ENCODE data around the gene MZT2A.
"Not testable (repeated sequence)": the region's sequence is repeated elsewhere in the genome, so short reads cannot be mapped to it uniquely, and the experiment has no call there.

Gene MZT2A

DNA sequence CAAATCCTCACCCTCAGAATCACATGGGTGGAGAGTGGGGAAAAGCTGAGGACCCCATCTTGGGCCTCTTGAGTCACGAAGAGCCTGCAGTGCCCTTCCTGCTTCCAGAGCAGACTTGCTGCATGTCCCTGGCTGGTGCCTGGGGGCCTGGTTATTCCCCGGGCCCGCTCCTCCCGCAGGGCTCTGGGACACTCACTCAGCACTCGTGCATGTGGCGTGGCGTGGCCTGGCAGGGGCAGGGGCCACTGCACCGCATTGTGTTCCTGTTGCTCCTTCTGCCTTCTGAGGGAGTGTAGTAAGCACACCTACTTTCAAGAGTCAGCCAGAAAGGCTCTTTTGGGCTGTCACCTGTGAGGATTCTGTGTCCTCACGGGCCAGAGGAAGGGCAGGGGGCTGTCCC lies 17.4 kb upstream of the MZT2A start:
- TF ChIP-seq, protein P1, sequence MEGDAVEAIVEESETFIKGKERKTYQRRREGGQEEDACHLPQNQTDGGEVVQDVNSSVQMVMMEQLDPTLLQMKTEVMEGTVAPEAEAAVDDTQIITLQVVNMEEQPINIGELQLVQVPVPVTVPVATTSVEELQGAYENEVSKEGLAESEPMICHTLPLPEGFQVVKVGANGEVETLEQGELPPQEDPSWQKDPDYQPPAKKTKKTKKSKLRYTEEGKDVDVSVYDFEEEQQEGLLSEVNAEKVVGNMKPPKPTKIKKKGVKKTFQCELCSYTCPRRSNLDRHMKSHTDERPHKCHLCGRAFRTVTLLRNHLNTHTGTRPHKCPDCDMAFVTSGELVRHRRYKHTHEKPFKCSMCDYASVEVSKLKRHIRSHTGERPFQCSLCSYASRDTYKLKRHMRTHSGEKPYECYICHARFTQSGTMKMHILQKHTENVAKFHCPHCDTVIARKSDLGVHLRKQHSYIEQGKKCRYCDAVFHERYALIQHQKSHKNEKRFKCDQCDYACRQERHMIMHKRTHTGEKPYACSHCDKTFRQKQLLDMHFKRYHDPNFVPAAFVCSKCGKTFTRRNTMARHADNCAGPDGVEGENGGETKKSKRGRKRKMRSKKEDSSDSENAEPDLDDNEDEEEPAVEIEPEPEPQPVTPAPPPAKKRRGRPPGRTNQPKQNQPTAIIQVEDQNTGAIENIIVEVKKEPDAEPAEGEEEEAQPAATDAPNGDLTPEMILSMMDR (conservative IDR thresholded peaks at IDR 0.05; ENCODE audit: low read depth, low read length), result no peak

DNA sequence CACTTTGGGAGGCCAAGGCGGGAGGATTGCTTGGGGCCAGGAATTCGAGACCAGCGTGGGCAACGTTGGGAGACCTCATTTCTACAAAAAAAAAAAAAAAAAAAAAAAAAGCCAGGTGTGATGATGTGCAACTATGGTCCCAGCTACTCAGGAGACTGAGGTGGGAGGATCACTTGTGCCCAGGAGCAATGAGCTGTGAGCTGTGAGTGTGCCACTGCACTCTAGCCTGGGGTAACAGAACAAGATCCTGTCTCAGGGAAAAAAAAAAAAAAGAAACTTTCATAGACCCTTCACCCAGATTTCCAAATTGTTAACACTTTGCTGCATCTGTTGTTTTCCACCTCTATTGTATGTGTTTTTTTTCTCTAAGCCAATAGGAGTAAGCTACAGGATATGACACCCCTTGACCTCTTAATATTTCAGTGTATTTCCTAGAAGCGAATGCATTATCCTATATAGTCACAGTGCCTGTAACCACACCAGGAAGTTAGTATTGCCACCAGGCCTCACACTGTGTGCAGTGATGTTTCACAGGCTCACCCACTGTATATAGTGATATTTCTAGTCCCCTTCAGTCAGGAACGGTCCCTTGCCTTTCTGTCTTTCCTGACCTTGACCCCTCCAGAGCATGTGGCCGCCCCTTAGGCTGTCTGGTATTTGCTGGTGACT lies 12.0 kb upstream of the MZT2A start:
- not testable (repeated sequence) for H3K79me2 ChIP-seq (ENCODE audit: insufficient read depth, low read depth); H3K4me1 ChIP-seq (ENCODE audit: low read depth, poor library complexity, severe bottlenecking); H4K20me1 ChIP-seq (ENCODE audit: insufficient read depth); H3K27me3 ChIP-seq (ENCODE audit: insufficient read depth, low read depth); H3K9ac ChIP-seq; H3K4me3 ChIP-seq (IDR thresholded peaks at IDR 0.05; ENCODE audit: insufficient read depth, low read depth, low read length); H3K27ac ChIP-seq; H3K36me3 ChIP-seq (ENCODE audit: insufficient read depth); H2AFZ ChIP-seq (ENCODE audit: low read depth); H3K4me2 ChIP-seq

More for the DNA sequence above, 17.4 kb upstream of the MZT2A start:
- Histone ChIP-seq H2AFZ (ENCODE audit: low read depth) (no peak overlapping the region), H3K79me2 (ENCODE audit: insufficient read depth, low read depth) (no peaks in the 10 kb centered on the region), H3K4me2 (no peak overlapping the region), H4K20me1 (ENCODE audit: insufficient read depth) (no peaks in the 10 kb centered on the region), H3K27ac (no peak overlapping the region), H3K4me3 (IDR thresholded peaks at IDR 0.05; ENCODE audit: insufficient read depth, low read depth, low read length) (no peak overlapping the region), H3K4me1 (ENCODE audit: low read depth, poor library complexity, severe bottlenecking) (no peaks in the 10 kb centered on the region), H3K9ac (no peak overlapping the region), H3K36me3 (ENCODE audit: insufficient read depth) (no peaks in the 10 kb centered on the region), H3K27me3 (ENCODE audit: insufficient read depth, low read depth) (no peaks in the 10 kb centered on the region)

DNA sequence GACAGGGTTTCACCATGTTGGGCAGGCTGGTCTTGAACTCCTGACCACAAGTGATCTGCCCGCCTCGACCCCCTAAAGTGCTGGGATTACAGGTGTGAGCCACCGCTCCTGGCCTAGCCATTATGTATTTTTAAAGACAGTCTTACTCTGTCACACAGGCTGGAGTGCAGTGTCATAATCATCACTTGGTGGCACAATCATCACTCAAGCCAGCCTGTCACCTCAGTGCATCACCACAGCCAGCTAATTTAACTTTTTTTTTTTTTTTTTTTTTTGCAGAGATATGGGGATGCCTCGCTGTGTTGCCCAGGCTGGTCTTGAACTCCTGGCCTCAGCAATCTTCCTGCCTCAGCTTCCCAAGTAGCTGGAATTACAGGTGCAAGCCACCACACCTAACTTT lies 11.4 kb upstream of the MZT2A start:
- H3K79me2 ChIP-seq (ENCODE audit: insufficient read depth, low read depth); H3K4me2 ChIP-seq; H3K9ac ChIP-seq; H3K27ac ChIP-seq; H3K4me1 ChIP-seq (ENCODE audit: low read depth, poor library complexity, severe bottlenecking); H3K4me3 ChIP-seq (IDR thresholded peaks at IDR 0.05; ENCODE audit: insufficient read depth, low read depth, low read length); H3K36me3 ChIP-seq (ENCODE audit: insufficient read depth); H2AFZ ChIP-seq (ENCODE audit: low read depth); H3K27me3 ChIP-seq (ENCODE audit: insufficient read depth, low read depth); H4K20me1 ChIP-seq (ENCODE audit: insufficient read depth): not testable (repeated sequence)

DNA sequence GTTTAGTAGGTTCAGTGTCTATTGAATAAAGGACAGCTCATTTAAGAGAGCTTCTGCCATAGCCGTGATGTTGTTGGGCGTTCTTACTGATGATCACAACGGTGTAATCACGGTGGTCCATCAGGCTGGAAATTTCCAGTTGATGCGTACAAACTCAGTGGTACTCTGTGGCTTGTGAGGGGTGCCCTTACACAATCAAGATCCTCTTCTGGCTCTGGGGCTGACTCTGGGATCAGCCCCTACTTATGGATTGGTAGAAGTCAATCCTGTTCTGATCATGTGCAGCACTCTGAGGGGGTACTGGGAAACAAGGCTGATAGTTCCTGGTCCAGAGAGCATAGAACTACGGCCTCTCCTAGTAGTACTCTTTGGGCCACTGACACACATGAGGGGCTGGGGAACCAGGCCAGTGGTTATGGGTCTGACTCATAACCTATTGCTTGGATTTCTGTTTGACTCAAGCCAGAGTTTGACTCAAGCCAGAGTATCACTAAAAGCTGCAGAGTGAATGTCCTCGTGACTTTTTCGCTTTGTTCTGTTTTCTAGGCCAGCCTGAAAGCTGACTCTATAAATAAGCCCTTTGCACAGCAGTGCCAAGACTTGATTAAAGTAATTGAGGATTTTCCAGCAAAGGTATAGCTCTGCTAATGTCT lies 6.2 kb upstream of the MZT2A start:
- not testable (repeated sequence) for H3K27me3 ChIP-seq (ENCODE audit: insufficient read depth, low read depth); H3K36me3 ChIP-seq (ENCODE audit: insufficient read depth); H3K27ac ChIP-seq; H2AFZ ChIP-seq (ENCODE audit: low read depth); H4K20me1 ChIP-seq (ENCODE audit: insufficient read depth); H3K9ac ChIP-seq; H3K4me3 ChIP-seq (IDR thresholded peaks at IDR 0.05; ENCODE audit: insufficient read depth, low read depth, low read length); H3K4me2 ChIP-seq
- peaks cover 47% of the 10 kb centered on the region for H3K79me2 ChIP-seq (ENCODE audit: insufficient read depth, low read depth)
- H3K4me1 ChIP-seq (ENCODE audit: low read depth, poor library complexity, severe bottlenecking), result peaks cover 20% of the 10 kb centered on the region

DNA sequence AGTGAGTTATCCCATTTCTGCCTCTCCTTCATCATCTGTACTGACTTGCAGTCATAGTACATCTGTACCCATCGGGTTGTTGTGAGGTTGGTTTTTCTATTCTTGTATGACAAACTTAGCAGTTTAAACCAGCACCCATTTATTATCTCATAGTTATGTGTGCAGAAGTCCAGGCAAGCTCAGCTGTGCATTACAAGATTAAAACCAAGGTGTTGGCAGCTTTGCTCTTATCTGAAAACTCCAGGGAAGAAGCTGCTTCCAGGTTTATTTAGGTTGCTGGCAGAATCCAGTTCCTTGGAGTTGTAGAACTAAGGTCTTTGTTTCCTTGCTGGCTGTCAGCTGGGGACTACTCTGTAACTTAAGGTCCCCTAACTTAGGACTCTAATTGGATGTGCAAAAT lies 3.3 kb upstream of the MZT2A start:
- H3K9ac ChIP-seq, result not testable (repeated sequence)

DNA sequence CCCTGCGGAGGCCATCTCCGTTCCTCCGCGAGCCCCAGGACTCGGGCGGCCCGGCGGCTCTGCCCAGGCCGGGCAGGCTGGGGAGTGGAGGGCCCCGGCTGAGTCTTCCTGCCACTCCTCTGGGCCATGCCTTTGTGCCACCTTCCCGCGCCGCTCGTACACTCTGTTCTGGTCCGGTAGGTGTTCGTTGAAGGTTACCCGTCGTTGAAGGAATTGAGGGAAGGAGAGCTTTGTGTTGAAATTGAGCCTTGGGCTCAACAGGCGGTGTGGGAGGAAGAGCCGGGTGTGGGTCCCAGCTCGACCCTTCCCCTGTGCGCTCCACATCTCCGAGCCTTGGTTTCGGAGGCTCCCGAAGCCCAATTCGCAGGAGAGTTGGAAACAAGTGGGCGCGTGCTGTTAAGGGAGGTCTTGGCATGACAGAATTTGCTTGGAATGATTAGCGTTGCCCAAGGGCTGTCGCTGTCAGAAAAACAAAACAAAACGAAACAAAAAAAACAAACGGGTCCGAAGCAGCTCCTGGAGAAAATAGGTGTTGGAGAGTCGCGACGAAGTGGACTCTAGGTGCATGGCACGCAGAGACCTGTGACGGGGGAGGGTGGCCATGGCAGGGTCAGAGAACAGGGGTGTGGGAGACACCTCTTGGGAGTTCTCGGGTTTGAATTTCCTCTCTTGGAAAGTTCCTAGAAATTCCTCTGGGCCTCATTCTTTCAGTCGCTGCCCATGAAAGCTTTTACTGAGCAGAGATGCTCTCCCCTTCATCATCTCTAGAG lies 1.2 kb upstream of the MZT2A start:
- peak overlapping the region; percentile 69 for H2AFZ ChIP-seq (ENCODE audit: low read depth)
- no peaks in the 10 kb centered on the region for H3K27me3 ChIP-seq (ENCODE audit: insufficient read depth, low read depth)
- TF ChIP-seq, protein P1 (conservative IDR thresholded peaks at IDR 0.05; ENCODE audit: low read depth, low read length), result no peak
- peak overlapping the region; percentile 48 for H3K4me3 ChIP-seq (IDR thresholded peaks at IDR 0.05; ENCODE audit: insufficient read depth, low read depth, low read length)
- H3K4me2 ChIP-seq, result peak overlapping the region; percentile 93
- H3K36me3 ChIP-seq (ENCODE audit: insufficient read depth), result no peaks in the 10 kb centered on the region
- H3K9ac ChIP-seq, result peak overlapping the region; percentile 87
- H3K79me2 ChIP-seq (ENCODE audit: insufficient read depth, low read depth), result peaks cover 82% of the 10 kb centered on the region
- peak overlapping the region; percentile 82 for H3K27ac ChIP-seq
- H3K4me1 ChIP-seq (ENCODE audit: low read depth, poor library complexity, severe bottlenecking), result peaks cover 27% of the 10 kb centered on the region
- H4K20me1 ChIP-seq (ENCODE audit: insufficient read depth), result no peaks in the 10 kb centered on the region

More for the DNA sequence above, 3.3 kb upstream of the MZT2A start:
- H3K4me1 ChIP-seq (ENCODE audit: low read depth, poor library complexity, severe bottlenecking), result peaks cover 20% of the 10 kb centered on the region
- peaks cover 62% of the 10 kb centered on the region for H3K79me2 ChIP-seq (ENCODE audit: insufficient read depth, low read depth)
- H4K20me1 ChIP-seq (ENCODE audit: insufficient read depth); H3K4me3 ChIP-seq (IDR thresholded peaks at IDR 0.05; ENCODE audit: insufficient read depth, low read depth, low read length); H3K27me3 ChIP-seq (ENCODE audit: insufficient read depth, low read depth); H3K36me3 ChIP-seq (ENCODE audit: insufficient read depth); H2AFZ ChIP-seq (ENCODE audit: low read depth); H3K27ac ChIP-seq; H3K4me2 ChIP-seq: not testable (repeated sequence)

Measured in KMS-11 (cell line).